ENCODE results near the gene HEXA.
A peak's percentile ranks its signal among the peaks of the same experiment; 100 is the strongest.

The HEXA gene

GRCh38 chr15:72318408-72318942 is 57.3 kb downstream of the HEXA start:
- no peak for DNase-seq

GRCh38 chr15:72315706-72316370 is 60.0 kb downstream of the HEXA start:
- no peak for DNase-seq

DNA sequence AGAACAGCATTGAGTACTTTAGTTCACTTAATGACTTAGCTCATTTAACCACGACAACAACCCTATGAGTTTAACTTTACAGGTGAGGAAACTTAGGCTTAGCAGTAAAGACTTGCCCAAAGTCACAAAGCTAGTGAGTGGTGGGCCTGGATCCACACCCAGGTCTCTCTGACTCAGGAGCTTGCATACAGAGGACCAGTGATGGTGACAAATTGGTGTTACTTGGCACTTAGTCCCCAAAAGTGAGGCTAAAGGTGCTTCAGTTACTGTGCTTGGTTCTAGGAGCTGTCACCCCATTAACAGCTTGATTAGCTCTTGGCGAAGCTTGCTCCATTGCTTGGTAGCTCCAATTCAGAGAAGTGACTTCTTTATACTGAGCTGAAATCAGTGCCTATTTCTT is 61.9 kb downstream of the HEXA start:
- DNase-seq, result no peak

DNA sequence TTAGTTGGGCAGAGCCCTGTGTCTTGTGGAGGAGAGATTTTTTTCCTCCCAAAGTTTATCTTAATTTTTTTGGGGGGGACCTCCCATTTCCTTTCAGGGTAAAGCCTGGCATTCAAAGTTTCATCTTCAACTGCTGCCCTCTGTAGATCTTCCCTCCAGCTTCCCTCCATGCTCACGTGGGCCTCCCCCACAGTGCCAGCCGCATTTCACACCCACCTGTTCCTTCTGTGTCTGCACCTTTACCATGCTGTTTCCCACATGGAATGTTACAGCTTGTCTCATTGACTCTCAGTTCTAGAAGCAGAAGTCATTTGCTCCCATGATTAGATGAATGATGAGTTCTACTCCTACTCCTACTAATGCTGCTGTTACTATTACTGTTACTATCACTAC is 62.4 kb downstream of the HEXA start:
- DNase-seq, result no peak

GRCh38 chr15:72312605-72313447 is 63.0 kb downstream of the HEXA start:
- peak; percentile 59 to 66 for DNase-seq

DNA sequence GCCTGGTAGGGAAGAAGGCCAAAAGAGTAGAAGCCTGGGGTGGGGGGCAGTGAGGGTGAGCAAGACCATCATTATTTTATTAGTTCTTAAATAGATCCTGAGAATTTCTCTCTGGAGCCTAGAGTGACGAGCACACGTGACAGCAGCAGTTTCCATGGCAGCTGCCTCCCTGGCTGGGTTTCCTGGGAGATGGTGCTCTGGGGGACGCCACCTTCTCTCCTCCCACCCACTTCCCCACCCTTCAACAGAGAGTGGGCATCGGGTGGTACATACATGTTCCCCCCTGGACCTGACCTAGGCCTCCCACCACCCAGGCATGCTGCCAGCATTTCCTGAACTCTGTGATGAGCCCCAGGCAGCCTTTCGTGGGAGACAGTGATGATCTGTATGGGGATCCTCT is 68.8 kb downstream of the HEXA start:
- DNase-seq, result no peak

- peak in 1 of 2 experiments; percentile 14 for DNase-seq
Measured at GRCh38 chr15:72306211-72306785, 69.5 kb downstream of the HEXA start.

DNA sequence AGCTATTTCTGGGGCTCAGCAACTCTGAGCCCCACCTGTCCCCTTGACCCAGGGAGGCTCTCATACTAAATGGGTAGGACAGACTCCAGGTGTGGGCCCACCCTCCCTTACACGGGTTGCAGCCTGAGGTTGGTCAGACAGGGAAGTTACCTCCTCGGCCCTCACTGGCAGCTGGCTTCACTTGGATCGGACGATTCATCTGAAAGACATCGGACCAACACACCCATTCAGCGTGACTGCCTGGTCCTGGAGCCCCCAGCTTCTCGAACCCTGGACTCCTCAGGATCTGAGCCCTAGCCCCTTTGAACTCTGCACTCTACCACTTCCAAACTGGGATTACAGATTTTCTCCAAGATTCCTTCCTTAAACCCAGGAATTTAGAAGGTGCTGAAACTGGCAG is 71.2 kb downstream of the HEXA start:
- DNase-seq, result no peak

GRCh38 chr15:72302955-72303354 is 72.9 kb downstream of the HEXA start:
- DNase-seq, result no peak

Data from activated CD4-positive, alpha-beta T cell treated with anti-CD3 and anti-CD28 coated beads, Interleukin-2, amount 50 U/mL, for 48 hours (primary cell).